HG03108 (cell line): ENCODE data around the gene ZFP69B.

Experiments used
- ATAC-seq: cut with Tn5 transposase; IDR thresholded peaks from one replicate; pipeline ENCODE4 v1.9.1; 2021; ENCODE audit warnings: moderate library complexity; ENCODE audit not compliant: unreplicated experiment

The ZFP69B gene

GRCh38 chr1:40449684-40450494, at the start of gene ZFP69B:
Gene ZFP69B, plus strand, starts transcription at chr1:40450476. Its CDS starts 486 bp downstream, at chr1:40450962.
- peak; percentile 80 for ATAC-seq

GRCh38 chr1:40401473-40402201, 48.6 kb upstream of the ZFP69B start:
- no peak for ATAC-seq

- no peak for ATAC-seq
These were observed 45.4 kb upstream of the ZFP69B start for GRCh38 chr1:40404670-40405462.

DNA sequence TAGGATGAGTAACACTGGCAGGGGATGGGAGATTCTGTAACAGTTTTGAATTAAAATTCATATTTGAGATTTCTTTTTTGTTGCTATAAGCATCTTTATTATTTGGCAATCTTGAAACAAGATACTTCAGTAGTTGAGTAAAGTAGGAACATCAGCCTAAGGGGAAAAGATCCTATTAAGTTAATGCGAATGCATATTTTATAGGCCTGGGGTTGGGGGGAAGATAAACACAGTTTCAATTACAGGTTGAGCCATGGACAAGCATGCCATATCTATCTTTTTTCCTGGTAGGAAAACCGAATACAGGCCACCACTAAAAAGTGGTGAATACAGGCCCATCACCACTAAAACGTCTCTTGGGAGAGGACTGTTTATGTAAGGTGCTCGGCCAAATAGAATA, 44.5 kb upstream of the ZFP69B start:
- no peak for ATAC-seq

DNA sequence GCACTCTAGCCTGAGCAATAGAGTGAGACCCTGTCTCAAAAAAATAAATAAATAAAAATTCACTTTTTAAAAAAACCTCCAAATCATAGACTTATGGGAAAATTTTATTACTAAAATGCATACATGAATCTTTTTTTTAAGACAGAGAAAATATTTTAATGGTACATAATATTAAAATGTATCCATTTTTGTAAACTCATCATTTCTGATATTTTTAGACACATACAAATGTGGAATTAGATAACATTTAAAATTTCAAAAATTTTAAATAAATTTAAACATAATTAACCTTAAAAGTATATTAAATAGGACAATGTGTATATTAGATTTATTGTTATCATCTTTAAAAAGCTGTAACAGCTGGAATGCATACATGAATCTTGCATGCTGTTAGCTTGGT, 42.8 kb upstream of the ZFP69B start:
- no peak for ATAC-seq

DNA sequence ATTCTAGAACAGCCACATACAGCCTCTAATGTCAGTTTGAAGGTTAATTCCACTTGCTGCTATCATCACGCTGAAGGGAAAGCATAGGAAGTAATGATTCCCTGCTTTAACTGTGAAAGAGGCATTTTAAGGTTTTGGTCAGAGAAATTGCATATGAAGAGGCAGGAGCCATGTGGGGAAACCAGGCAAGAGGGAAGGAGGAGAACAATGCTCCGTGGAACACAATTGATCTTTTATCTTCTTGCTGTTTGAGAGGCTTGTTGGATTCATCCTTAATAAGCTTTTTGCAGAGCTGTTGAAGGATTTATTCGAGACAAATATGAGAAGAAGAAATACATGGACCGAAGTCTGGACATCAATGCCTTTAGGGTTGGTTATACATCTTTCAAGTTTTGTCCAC, 40.8 kb upstream of the ZFP69B start:
- no peak for ATAC-seq

DNA sequence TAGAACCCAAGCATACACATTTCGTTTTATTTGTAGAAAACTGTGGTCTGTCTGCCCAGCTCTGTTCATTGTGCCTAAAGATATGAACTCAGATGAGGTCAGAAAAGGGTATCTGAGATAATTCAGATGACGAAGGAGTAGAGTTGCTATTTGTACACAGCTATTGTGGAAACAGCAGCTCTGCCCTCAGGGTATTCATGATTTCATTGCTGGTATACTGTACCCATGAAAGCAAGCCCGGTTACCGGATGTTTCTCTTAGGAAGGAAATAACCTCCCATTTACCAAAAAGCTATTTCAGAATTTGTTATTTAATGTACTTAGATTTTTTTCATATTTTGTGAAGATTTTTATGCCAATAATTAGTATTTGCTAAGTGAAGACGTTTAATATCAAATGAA, 39.0 kb upstream of the ZFP69B start:
- no peak for ATAC-seq

GRCh38 chr1:40411843-40412242, 38.4 kb upstream of the ZFP69B start:
- ATAC-seq = no peak

GRCh38 chr1:40413527-40414252, 36.6 kb upstream of the ZFP69B start:
- ATAC-seq = no peak

DNA sequence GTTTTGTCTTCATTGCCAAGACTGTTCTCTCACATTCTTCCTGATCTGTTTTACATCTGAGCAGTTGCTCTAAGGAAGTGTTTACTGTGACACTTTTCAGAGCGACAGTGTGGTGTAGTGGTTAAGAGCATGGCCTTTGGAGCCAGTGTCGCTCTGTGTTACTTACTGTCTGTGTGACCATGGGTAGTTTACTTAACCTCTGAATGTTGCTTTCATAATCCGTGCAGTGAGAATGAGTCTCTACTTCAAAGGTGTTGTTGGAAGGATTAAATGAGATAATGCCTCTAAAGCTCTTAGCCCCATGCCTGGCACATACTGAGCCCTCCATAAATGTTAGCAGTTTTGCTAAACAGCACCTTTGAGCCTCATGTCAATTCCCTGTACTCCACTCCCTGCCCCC, 35.9 kb upstream of the ZFP69B start:
- ATAC-seq = no peak

GRCh38 chr1:40416709-40417108, 33.6 kb upstream of the ZFP69B start:
- ATAC-seq = no peak

- no peak for ATAC-seq
These were observed 28.6 kb upstream of the ZFP69B start for GRCh38 chr1:40421431-40422384.

DNA sequence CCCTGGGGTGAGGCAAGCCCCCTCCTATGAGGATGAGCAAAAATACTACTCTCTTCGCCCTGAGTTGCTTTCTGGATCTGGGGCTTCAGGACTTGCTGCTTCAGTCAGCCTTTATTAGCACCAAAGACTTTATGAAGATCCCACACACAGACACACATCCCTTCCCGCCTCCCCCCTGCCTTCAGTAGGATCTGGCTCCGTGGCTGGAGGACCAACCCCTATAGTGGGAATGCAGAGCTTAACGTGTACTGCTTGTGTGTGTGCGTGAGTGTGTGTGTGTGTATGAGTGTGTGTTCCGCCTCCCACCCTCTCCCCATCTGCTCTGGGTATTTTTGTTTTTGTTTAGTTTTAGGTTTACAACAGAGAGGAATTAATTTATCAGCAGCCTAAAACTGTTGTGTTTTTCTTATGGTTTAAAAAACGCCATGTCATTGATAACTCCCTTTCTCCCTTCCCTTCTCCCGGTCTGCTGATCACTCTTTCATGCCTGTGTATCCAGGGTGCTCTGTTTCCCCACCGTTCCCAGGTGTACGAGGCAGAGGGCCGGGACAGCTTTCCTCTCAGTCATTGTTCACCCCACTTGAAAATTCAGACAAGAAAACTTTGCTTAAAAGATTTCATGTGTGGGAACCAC, 27.5 kb upstream of the ZFP69B start:
- ATAC-seq = no peak

GRCh38 chr1:40423264-40423642, 27.0 kb upstream of the ZFP69B start:
- ATAC-seq = no peak

DNA sequence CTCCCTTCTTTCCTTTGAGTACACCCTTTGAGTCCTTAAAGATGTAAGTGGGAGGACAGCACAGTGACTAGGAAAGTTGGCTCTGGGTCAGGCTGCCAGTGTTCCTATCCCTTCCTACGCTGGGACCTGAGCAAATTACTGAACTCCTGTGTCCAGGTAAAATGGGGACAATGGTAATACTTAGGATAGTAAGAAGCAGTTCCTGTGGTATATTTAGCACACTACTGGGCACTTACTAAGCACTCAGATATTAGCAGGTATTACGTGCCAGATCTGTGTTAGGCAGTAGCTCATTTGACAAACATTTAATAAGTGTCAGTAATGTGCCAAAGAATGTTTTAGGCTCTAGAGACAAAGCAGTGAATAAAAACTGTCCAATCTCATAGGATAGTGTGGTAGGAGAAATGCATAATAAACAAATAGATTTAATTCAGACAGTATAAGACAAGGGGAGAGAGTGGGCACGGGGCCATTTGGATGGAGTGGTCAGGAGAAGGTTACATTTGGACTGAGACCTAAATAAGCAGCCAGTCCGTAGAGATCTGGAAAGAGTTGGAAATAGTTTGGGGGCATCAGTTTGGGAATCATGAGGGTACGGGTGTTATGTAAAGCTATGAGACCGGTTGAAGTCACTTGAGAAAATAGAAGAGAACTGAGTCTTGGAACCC, 26.2 kb upstream of the ZFP69B start:
- ATAC-seq = no peak

DNA sequence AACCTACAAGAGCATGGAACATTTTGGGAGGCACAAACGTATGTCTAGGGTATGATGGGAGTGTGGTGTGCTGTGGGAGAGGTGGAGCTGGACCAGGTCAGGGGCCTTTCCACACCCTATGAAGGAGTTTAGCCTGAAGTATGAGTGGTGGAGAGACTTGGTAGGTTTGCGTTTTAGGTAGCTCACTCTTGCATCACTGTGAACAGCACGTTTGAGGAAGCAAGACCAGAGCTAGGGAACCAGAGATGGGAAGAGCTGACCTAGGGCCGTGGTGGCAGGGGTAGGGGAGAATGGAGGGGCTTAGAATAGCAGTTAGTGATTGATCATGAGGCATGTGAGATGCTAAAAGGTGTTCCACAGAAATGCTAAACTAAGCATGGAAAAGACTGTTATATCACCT, 25.1 kb upstream of the ZFP69B start:
- no peak for ATAC-seq

GRCh38 chr1:40431385-40431784, 18.9 kb upstream of the ZFP69B start:
- ATAC-seq = no peak

DNA sequence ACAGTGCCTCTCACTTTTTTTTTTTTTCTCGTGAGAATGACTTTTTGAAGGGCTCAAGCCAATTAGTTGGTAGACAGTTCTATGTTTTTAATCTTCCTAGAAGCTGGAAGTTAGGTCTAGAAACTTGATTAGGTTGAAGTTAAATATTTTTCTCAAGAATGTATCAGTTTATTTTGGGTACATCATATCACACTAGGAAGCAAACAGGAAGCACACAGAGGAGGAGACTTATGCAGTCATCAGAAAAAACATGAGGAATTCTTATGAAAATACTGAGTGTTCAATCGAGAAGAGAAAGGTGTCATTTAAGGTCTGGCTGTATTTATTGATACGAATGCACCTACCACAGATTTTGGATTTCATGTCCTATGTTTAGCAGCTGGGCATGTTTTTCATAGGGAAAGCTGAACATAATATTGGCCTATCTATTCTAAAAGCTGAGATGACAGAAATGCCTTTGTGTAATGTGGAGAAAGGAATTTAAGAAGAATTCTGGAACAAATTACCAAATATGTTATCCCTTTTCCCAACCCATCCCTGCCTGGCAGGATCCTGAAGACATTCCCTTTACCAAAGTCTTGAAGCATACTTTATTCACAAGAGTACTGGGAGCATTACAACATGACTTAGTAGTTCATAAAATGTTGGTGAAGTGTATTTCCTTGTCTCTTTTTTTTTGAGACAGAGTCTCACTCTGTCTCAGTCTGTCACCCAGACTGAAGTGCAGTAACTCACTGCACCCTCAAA, 17.5 kb upstream of the ZFP69B start:
- ATAC-seq = no peak
